Large intestine (tissue), 3 donors: ENCODE data around the gene APBA1. TPM values are rescaled to one million over a fixed set of nuclear protein-coding genes. Genes with fewer than 3 reads are reported as not detected.

ENCODE experiments used
- DNase-seq, 2 donors: peaks; one replicate each; pipeline versions ENCODE4 v3.0.0 to v3.0.0-alpha.2; 2013
- H3K27ac ChIP-seq: one replicate; pipeline ENCODE4 v1.5.1; 2013; ENCODE audit warnings: low read length
- H3K27me3 ChIP-seq: 2 replicates; pipeline ENCODE4 v1.6.1; 2013; ENCODE audit warnings: low read length; ENCODE audit not compliant: control insufficient read depth, insufficient read depth
- H3K36me3 ChIP-seq: 2 replicates; pipeline ENCODE4 v1.6.1; 2013; ENCODE audit warnings: low read length; ENCODE audit not compliant: control insufficient read depth, insufficient read depth
- H3K4me1 ChIP-seq: one replicate; pipeline ENCODE4 v1.6.1; 2013; ENCODE audit warnings: low read length; ENCODE audit not compliant: control insufficient read depth, insufficient read depth
- H3K4me3 ChIP-seq: one replicate; pipeline ENCODE4 v1.5.1; 2013; ENCODE audit warnings: low read length
- H3K9me3 ChIP-seq: one replicate; pipeline ENCODE4 v1.6.1; 2013; ENCODE audit warnings: mild to moderate bottlenecking, low read depth, low read length, moderate library complexity; ENCODE audit not compliant: control insufficient read depth
- WGBS: methylation state at CpG from one replicate; pipeline ENCODE4 v1.1.5; 2013; ENCODE audit warnings: low lambda C conversion rate; ENCODE audit not compliant: insufficient coverage; 5-methylcytosine and 5-hydroxymethylcytosine counted together
- polyA plus RNA-seq: library from polyadenylated mRNA; unstranded; fragments of 120-200 nt; gene quantifications from one replicate; pipeline ENCODE4 v1.2.1, GENCODE V29; 2013

Gene APBA1
- polyA plus RNA-seq, 1 donor = 7.4 TPM

DNA sequence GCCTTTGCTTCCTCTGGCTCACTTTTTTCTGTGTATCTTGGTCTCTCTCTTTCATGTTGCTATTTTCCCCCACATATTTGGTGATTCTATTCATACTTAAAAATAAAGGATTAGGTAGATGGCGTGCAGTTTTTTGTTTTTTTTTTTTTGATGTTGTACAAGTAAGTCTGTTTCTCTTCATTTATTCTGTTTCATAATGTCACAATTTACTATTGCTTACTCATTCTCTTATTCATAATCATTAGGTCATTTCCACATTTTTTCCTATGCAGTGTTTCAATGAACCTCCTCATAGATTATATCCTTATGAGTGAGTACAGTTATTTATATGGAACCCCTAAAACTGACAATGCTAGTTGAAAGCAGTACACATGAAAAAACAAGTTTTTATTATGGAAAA lies 136.3 kb downstream of the APBA1 start:
- no peak overlapping the region for H3K4me3 ChIP-seq
- H3K4me1 ChIP-seq = no peaks in the 10 kb centered on the region
- no peak overlapping the region for H3K27ac ChIP-seq
- H3K36me3 ChIP-seq = no peaks in the 10 kb centered on the region
- no peaks in the 10 kb centered on the region for H3K27me3 ChIP-seq
- WGBS = 100% methylated on average over 1 of the region's 1 CpG
- no peaks in the 10 kb centered on the region for H3K9me3 ChIP-seq
- no peak for DNase-seq

GRCh38 chr9:69535286-69535832 lies 136.8 kb downstream of the APBA1 start:
- H3K4me3 ChIP-seq = no peak overlapping the region
- no peak overlapping the region for H3K27ac ChIP-seq
- no peaks in the 10 kb centered on the region for H3K27me3 ChIP-seq
- no peaks in the 10 kb centered on the region for H3K4me1 ChIP-seq
- no peak for DNase-seq
- 33% methylated on average over 1 of the region's 1 CpG for WGBS
- H3K36me3 ChIP-seq = no peaks in the 10 kb centered on the region
- H3K9me3 ChIP-seq = no peaks in the 10 kb centered on the region

- Histone ChIP-seq H3K36me3 (no peaks in the 10 kb centered on the region), H3K4me1 (no peaks in the 10 kb centered on the region), H3K4me3 (no peak overlapping the region), H3K9me3 (no peaks in the 10 kb centered on the region), H3K27me3 (no peaks in the 10 kb centered on the region), H3K27ac (no peak overlapping the region)
- WGBS = no CpG with 5 or more reads among the region's 4 CpGs
- no peak for DNase-seq
Measured at GRCh38 chr9:69532396-69532795, 139.8 kb downstream of the APBA1 start.

GRCh38 chr9:69527454-69527853 lies 144.7 kb downstream of the APBA1 start:
- no peaks in the 10 kb centered on the region for H3K4me1 ChIP-seq
- no peak for DNase-seq
- no peaks in the 10 kb centered on the region for H3K27me3 ChIP-seq
- no peaks in the 10 kb centered on the region for H3K36me3 ChIP-seq
- H3K4me3 ChIP-seq = no peak overlapping the region
- no CpG with 5 or more reads among the region's 1 CpG for WGBS
- H3K9me3 ChIP-seq = no peaks in the 10 kb centered on the region
- no peak overlapping the region for H3K27ac ChIP-seq

DNA sequence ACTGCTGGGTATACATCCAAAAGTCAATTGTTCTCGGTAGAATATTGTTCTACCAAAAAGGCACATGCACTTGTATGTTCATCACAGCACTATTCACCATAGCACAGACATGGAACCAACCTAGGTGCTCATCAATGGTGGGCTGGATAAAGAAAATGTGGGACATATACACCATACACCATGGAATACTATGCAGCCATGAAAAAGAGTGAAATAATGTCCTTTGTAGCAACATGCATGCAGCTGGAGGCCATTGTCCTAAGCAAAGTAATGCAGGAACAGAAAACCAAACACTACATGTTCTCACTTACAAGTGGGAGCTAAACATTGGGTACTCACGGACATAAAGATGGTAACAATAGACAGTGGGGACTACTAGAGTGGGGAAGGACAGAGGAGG lies 145.5 kb downstream of the APBA1 start:
- WGBS = 100% methylated on average over 1 of the region's 2 CpGs
- no peaks in the 10 kb centered on the region for H3K4me1 ChIP-seq
- no peaks in the 10 kb centered on the region for H3K36me3 ChIP-seq
- no peak for DNase-seq
- H3K9me3 ChIP-seq = no peaks in the 10 kb centered on the region
- no peaks in the 10 kb centered on the region for H3K27me3 ChIP-seq
- no peak overlapping the region for H3K27ac ChIP-seq
- no peak overlapping the region for H3K4me3 ChIP-seq

GRCh38 chr9:69519470-69520240 lies 152.5 kb downstream of the APBA1 start:
- DNase-seq = no peak
- 100% methylated on average over 1 of the region's 5 CpGs for WGBS
- no peak overlapping the region for H3K4me3 ChIP-seq
- no peak overlapping the region for H3K27ac ChIP-seq
- peaks cover 12% of the 10 kb centered on the region for H3K9me3 ChIP-seq
- no peaks in the 10 kb centered on the region for H3K4me1 ChIP-seq
- peaks cover 2% of the 10 kb centered on the region for H3K36me3 ChIP-seq
- H3K27me3 ChIP-seq = no peaks in the 10 kb centered on the region

GRCh38 chr9:69516353-69517322 lies 155.5 kb downstream of the APBA1 start:
- H3K27ac ChIP-seq = no peak overlapping the region
- peaks cover 12% of the 10 kb centered on the region for H3K9me3 ChIP-seq
- no CpG with 5 or more reads among the region's 111 CpGs for WGBS
- peaks cover 2% of the 10 kb centered on the region for H3K36me3 ChIP-seq
- H3K4me3 ChIP-seq = no peak overlapping the region
- no peak for DNase-seq
- H3K4me1 ChIP-seq = no peaks in the 10 kb centered on the region
- H3K27me3 ChIP-seq = no peaks in the 10 kb centered on the region

DNA sequence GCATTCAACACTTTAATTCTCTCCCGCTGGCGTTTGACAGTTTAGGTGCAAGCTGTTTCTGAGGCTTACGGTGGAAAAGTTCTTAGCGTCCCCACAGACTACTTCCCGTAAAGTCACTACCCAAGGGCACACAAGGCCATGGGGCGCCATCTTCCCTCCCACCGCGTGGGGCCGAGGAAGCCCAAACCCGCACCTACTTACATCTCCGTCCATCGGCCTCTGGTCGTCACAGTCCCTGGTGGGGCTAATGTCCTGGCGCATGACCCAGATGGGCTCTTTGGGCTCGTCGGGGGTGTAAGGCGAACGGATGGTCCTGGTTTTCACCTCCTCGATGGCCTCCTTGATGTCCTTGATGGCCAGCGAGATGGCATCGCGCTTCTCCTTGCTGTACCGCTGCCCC lies 156.4 kb downstream of the APBA1 start:
- no peak overlapping the region for H3K4me3 ChIP-seq
- H3K27ac ChIP-seq = no peak overlapping the region
- no peaks in the 10 kb centered on the region for H3K27me3 ChIP-seq
- no peak for DNase-seq
- H3K9me3 ChIP-seq = peaks cover 12% of the 10 kb centered on the region
- H3K4me1 ChIP-seq = no peaks in the 10 kb centered on the region
- H3K36me3 ChIP-seq = peaks cover 2% of the 10 kb centered on the region
- WGBS = no CpG with 5 or more reads among the region's 23 CpGs

- no peak for DNase-seq
- WGBS = 100% methylated on average over 1 of the region's 3 CpGs
- H3K36me3 ChIP-seq = peaks cover 2% of the 10 kb centered on the region
- H3K4me1 ChIP-seq = no peaks in the 10 kb centered on the region
- no peak overlapping the region for H3K4me3 ChIP-seq
- H3K27ac ChIP-seq = no peak overlapping the region
- no peaks in the 10 kb centered on the region for H3K27me3 ChIP-seq
- H3K9me3 ChIP-seq = peaks cover 12% of the 10 kb centered on the region
Measured at GRCh38 chr9:69513141-69513820, 158.9 kb downstream of the APBA1 start.

GRCh38 chr9:69504058-69504457 lies 168.1 kb downstream of the APBA1 start:
- Histone ChIP-seq H3K36me3 (no peaks in the 10 kb centered on the region), H3K4me1 (no peaks in the 10 kb centered on the region), H3K9me3 (no peaks in the 10 kb centered on the region), H3K4me3 (no peak overlapping the region), H3K27me3 (no peaks in the 10 kb centered on the region), H3K27ac (no peak overlapping the region)
- no peak for DNase-seq
- 100% methylated on average over 1 of the region's 1 CpG for WGBS
